ENCODE data around the gene DPP10.

The DPP10 gene

GRCh38 chr2:114610677-114611076, 168.2 kb downstream of the DPP10 start:
- no peak for DNase-seq

DNA sequence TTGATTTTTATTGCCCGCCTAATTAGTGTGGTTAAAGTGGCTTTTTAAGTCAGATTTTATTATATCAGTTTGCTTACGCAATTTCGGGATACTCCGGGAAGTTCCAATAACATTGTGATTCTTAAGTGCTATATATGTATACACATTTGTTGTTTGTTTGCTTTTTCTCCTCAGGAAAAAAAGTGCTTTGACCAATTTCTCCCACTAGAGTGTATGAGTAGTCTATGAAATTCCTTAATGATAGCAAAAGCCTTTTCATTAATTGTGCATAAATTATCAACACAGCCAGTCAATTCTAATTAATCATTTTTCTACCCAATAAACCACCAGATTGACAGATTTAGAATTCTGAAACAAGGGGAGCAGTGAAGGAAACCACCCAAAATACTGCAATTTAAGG, 172.2 kb downstream of the DPP10 start:
- DNase-seq: no peak

- DNase-seq: no peak
Observed at GRCh38 chr2:114628481-114628880, 186.0 kb downstream of the DPP10 start.

DNA sequence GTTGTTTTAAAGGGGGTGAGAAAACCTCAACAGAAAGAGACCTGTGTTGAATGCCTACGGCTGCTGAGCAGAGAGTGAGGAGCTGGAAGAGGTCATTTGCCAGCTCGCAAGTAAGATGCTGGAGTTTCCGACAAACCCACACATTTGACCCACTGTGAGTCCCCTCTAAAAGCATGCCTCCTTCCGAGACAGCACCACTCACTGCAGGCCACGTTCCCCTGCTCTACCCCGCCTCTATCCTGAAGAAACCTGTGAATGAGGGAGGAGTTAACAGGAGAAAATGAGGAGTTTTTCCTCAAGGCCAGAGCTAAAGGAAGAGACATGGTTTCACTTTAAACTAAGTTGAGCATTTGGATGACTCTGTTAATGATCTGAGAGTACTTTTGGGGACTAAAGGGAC, 188.7 kb downstream of the DPP10 start:
- DNase-seq: no peak

GRCh38 chr2:114642166-114642770, 199.8 kb downstream of the DPP10 start:
- no peak for DNase-seq

DNA sequence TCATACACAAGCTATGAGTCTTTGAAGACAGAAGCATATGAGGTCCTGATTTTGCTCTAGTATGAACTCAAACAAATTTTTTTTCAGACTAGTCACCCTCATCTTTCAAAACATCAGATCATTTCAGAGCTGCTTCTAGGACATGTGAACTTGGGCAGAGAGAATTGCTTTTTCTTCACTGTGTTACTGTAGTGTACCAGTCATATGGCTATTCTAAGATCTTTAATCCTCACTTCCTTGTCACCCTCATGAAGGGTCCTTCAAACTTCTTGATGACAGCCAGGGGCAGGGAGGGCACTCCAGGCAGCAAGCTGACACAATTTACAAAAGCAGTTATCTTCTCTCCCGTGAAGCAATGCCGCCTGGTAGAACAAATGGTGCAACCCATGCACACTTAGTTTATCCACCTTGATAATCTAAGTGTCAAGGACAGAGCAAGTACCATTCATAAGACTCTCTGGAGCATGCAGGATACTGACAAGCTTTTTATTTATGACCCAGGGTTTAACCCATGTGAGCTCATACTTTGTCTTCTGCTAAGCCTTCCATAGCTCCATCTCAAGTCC, 200.6 kb downstream of the DPP10 start:
- no peak for DNase-seq

DNA sequence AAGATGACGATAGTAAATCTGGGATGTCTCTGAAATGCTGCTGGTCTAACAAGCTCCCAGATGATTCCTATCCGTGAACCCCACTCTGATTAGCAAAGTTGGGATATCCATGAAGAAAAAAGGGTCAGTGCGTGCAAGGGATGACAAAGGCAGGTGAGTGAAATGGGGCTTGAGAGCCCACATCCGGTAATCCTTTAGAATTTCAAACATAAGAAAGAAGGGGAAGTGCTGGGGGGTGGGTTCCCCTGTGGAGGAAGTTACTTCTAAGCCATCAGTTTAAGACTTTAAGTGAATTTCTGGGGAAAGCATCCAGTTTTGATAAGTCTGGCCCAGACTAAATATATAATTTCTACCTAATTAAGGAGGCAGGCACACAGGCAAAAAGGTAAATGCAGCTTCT, 209.5 kb downstream of the DPP10 start:
- no peak for DNase-seq

GRCh38 chr2:114659880-114660279, 217.4 kb downstream of the DPP10 start:
- no peak for DNase-seq

DNA sequence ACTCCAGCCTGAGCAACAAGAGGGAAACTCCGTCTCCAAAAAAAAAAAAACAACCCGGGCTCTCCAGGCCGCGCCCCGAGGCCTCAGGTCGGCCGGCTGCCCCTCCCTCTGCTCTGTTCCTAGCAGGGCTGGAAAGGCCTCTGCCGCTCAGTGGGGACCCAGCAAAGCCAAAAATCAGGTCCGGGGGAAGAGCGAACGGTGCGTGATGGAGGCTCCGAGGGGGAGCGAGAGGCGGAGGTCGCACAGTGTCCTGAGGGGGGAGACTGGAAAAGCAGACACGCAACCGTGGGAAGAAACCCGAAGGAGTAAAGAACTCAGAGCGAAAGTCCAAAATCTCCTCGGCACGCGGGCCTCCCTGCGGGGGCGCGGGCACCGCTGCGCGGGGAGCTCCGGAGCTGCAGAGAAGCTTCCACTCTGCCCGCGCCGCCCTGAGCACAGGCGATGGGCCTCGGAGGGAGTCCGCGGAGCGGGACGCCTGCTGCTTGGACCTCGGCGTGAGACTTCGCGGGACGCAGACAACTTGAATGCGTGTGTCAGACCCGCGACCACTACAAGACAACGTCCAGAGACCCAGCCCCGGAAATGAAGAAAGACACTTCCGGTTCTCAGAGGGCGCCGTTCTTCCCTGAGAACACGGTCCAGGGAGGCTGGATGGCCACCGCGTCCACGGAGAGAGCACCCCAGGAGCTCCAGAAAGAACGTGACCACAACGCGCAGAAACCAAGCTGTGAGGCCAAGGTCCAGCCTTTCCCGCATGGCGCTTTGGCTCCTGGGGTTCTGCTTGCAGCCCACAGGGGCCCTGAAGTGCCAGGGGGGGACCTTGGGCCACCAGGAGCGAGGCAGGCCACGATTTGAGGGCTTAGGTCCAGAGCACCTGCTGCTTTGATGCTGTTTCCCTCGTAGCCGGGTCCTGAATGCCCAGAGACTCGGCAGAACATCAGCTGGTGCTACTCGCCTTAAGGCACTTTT, 219.8 kb downstream of the DPP10 start:
- DNase-seq: no peak

DNA sequence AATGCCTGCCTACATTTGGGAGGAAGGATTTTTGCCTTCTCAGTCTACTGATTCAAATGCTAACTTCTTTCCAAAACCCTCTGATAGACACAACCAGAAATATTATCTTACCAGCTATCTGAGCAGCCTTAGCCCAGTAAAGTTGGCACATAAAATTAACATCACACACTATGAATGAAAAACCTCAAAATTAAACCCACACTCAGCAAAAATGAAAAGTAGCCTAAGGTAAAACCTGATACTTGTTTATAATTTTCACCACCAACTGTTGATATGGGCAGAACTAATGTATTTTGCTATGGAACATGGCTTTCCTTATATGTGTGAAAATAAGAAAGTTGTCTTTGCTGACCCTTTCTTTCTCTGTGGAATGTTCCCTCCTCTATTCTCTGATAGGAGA, 226.0 kb downstream of the DPP10 start:
- DNase-seq: no peak

GRCh38 chr2:114683251-114683650, 240.8 kb downstream of the DPP10 start:
- DNase-seq: no peak

DNA sequence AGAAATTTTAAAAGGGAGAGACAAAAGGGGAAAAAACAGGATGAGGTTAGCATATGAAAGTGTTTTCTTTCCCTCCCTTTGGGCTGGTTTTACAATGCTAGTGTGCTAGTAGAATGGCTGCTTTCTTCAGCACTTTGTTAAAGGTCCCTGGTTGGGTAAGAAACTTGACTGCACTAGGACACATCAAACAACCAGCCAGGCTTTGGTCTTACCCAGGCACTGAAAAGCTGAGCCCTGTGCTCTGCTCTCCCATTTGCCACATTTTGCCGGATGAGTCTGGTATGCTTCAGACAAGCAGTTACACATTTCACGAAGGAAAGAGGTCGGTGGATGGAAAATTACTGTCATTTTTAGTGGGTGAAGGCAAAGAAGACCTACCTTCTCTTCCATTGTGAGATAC, 242.0 kb downstream of the DPP10 start:
- DNase-seq: no peak

DNA sequence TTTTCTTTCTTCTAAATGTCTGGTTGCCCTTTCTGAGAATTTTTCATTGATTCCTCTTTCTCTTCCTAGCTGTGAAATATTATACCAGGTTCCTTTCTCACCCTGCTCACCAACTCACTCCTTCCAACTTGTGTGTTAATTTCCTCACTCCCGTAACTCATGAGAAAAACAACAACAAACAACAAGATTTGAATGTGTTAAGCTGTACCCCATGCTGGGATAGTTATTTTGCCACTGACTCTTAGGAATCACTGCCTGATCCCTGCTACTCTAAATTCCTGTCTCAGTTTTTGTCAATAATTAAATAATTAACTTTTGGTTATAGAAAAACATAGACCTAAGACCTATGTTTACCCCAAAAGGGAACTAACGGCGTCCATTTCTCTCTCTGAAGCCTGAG, 242.7 kb downstream of the DPP10 start:
- DNase-seq: no peak

- no peak for DNase-seq
Observed at GRCh38 chr2:114688241-114688640, 245.8 kb downstream of the DPP10 start.

- no peak for DNase-seq
Observed at GRCh38 chr2:114698520-114698919, 256.1 kb downstream of the DPP10 start.

- no peak for DNase-seq
Observed at GRCh38 chr2:114699423-114699944, 257.0 kb downstream of the DPP10 start.

DNA sequence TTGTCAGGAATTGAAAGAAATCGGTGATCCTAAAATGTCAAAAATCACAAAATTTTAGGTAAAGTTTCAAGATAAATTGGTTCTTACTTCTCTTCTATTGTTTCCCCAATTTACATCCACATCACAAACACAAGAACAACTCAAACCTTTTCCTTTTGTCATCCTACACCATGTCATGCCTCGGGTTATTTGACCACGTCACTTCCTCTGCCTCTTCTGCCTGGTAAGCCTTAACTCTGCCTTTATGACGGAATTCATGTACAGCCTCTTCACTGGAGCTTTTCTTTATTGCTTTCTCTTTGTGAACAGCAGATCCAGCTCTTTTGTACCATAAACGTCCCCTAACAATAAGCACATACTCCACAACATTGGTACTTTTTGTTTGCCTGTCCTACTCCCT, 258.0 kb downstream of the DPP10 start:
- DNase-seq: no peak

GRCh38 chr2:114709936-114710850, 267.8 kb downstream of the DPP10 start:
- no peak for DNase-seq

DNA sequence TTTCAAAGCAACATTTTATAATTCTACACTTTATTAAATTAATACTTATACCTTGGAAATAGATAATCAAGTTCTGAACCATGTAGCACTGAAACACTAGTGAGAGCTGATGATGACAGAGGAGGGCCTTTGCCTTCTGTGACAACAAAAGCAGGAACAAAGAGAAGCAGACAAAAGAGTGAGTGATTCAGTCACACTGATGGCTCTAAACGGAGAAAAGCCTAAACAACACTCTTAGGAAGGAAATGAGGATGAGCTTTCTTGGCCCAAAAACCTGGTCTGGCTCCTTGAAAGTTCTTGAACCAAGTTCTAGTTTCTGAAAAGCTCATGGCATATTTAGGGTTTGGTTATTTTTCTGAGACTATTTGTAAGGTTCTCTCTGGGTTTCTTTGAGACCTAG, 271.9 kb downstream of the DPP10 start:
- DNase-seq: no peak

DNA sequence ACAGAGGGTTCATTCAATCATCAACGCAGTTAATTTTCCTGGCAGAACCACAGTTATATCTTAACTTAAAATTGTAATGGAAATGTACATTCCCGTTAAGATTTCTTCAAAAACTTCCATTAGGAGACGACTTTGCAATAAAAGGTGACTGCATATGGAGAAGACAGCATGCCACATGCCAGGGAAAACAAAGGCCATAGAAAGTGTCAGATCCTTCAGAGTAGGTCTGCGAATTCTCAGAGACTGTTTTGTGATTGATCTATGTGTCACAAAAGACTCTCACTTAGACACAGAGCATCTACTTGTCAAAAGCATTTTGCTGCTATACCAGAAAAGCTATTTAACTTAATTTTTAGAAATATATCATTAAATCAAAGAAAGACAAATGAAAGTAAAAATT, 274.6 kb downstream of the DPP10 start:
- DNase-seq: no peak

GRCh38 chr2:114724454-114724853, 282.0 kb downstream of the DPP10 start:
- DNase-seq: no peak

GRCh38 chr2:114727012-114727411, 284.6 kb downstream of the DPP10 start:
- DNase-seq: no peak

DNA sequence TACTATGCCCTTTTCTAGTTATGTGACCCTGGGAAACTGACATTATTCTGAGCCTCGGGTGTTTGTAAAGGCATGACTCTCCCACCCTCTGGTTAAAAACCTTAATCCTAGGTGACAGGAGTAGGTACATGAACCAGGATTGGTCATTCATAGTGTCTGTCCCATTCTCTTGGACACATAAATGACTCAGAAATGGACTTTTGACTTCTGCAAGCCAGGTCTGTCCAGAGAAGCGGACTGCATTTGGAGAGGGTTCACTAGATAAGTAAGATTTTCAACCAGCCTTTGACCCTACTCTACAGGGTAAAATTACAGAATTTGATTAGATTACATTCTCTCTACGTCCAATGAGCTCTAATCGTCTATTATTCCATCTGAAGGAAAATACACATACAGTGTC, 285.9 kb downstream of the DPP10 start:
- DNase-seq: no peak
